Measurements from ENCODE around the gene LMCD1. TPM values are rescaled to one million over a fixed set of nuclear protein-coding genes. Genes with fewer than 3 reads are reported as not detected.

The LMCD1 gene
- total RNA-seq, 1 donor from 2014 or later, result 1.3 TPM

GRCh38 chr3:8516047-8516661 lies 14.5 kb downstream of the LMCD1 start:
- no peak for TF ChIP-seq CTCF (IDR thresholded peaks at IDR 0.05; ENCODE audit: partially characterized antibody, unreplicated experiment)
- no peak overlapping the region for H3K4me3 Mint-ChIP-seq (ENCODE audit: unreplicated experiment)
- no peaks in the 10 kb centered on the region for H3K27me3 Mint-ChIP-seq (ENCODE audit: unreplicated experiment)
- no peak overlapping the region for H3K27ac Mint-ChIP-seq (ENCODE audit: unreplicated experiment)
- no peak for DNase-seq
- peaks cover 10% of the 10 kb centered on the region for H3K36me3 Mint-ChIP-seq (ENCODE audit: unreplicated experiment)
- no peaks in the 10 kb centered on the region for H3K9me3 Mint-ChIP-seq (ENCODE audit: unreplicated experiment)
- no peaks in the 10 kb centered on the region for H3K4me1 Mint-ChIP-seq (ENCODE audit: low read depth, unreplicated experiment)

GRCh38 chr3:8516783-8517182 lies 15.2 kb downstream of the LMCD1 start:
- Mint-ChIP-seq H3K36me3 (ENCODE audit: unreplicated experiment) (peaks cover 10% of the 10 kb centered on the region), H3K4me1 (ENCODE audit: low read depth, unreplicated experiment) (no peaks in the 10 kb centered on the region), H3K27ac (ENCODE audit: unreplicated experiment) (no peak overlapping the region), H3K4me3 (ENCODE audit: unreplicated experiment) (no peak overlapping the region), H3K9me3 (ENCODE audit: unreplicated experiment) (peaks cover 1% of the 10 kb centered on the region), H3K27me3 (ENCODE audit: unreplicated experiment) (no peaks in the 10 kb centered on the region)
- DNase-seq, result no peak
- TF ChIP-seq CTCF (IDR thresholded peaks at IDR 0.05; ENCODE audit: partially characterized antibody, unreplicated experiment), result no peak

GRCh38 chr3:8517487-8517886 lies 15.9 kb downstream of the LMCD1 start:
- Mint-ChIP-seq H3K27ac (ENCODE audit: unreplicated experiment) (no peak overlapping the region), H3K27me3 (ENCODE audit: unreplicated experiment) (no peaks in the 10 kb centered on the region), H3K36me3 (ENCODE audit: unreplicated experiment) (peaks cover 10% of the 10 kb centered on the region), H3K4me3 (ENCODE audit: unreplicated experiment) (no peak overlapping the region), H3K4me1 (ENCODE audit: low read depth, unreplicated experiment) (no peaks in the 10 kb centered on the region), H3K9me3 (ENCODE audit: unreplicated experiment) (peaks cover 1% of the 10 kb centered on the region)
- DNase-seq, result no peak
- TF ChIP-seq CTCF (IDR thresholded peaks at IDR 0.05; ENCODE audit: partially characterized antibody, unreplicated experiment), result no peak

GRCh38 chr3:8518138-8518537 lies 16.5 kb downstream of the LMCD1 start:
- no peak for DNase-seq
- H3K36me3 Mint-ChIP-seq (ENCODE audit: unreplicated experiment), result peaks cover 10% of the 10 kb centered on the region
- H3K9me3 Mint-ChIP-seq (ENCODE audit: unreplicated experiment), result peaks cover 1% of the 10 kb centered on the region
- H3K4me1 Mint-ChIP-seq (ENCODE audit: low read depth, unreplicated experiment), result peaks cover 5% of the 10 kb centered on the region
- no peak overlapping the region for H3K27ac Mint-ChIP-seq (ENCODE audit: unreplicated experiment)
- no peak overlapping the region for H3K4me3 Mint-ChIP-seq (ENCODE audit: unreplicated experiment)
- no peak for TF ChIP-seq CTCF (IDR thresholded peaks at IDR 0.05; ENCODE audit: partially characterized antibody, unreplicated experiment)
- no peaks in the 10 kb centered on the region for H3K27me3 Mint-ChIP-seq (ENCODE audit: unreplicated experiment)

- TF ChIP-seq CTCF (IDR thresholded peaks at IDR 0.05; ENCODE audit: partially characterized antibody, unreplicated experiment), result no peak
- no peaks in the 10 kb centered on the region for H3K27me3 Mint-ChIP-seq (ENCODE audit: unreplicated experiment)
- peaks cover 5% of the 10 kb centered on the region for H3K4me1 Mint-ChIP-seq (ENCODE audit: low read depth, unreplicated experiment)
- H3K36me3 Mint-ChIP-seq (ENCODE audit: unreplicated experiment), result peaks cover 10% of the 10 kb centered on the region
- no peak overlapping the region for H3K4me3 Mint-ChIP-seq (ENCODE audit: unreplicated experiment)
- H3K9me3 Mint-ChIP-seq (ENCODE audit: unreplicated experiment), result peaks cover 1% of the 10 kb centered on the region
- no peak overlapping the region for H3K27ac Mint-ChIP-seq (ENCODE audit: unreplicated experiment)
- no peak for DNase-seq
These were observed 17.5 kb downstream of the LMCD1 start for GRCh38 chr3:8519156-8519555.
